Measurements from ENCODE around the gene ZNRD2.

GRCh38 chr11:65526744-65527143 is 43.5 kb upstream of the ZNRD2 start:
- TF ChIP-seq POLR2A (IDR thresholded peaks at IDR 0.05) (no peak), CTCF (IDR thresholded peaks at IDR 0.05) (no peak)
